Memory B cell (primary cell): ENCODE results near the gene CLEC16A.
"Not testable (repeated sequence)": the region's sequence is repeated elsewhere in the genome, so short reads cannot be mapped to it uniquely, and the experiment has no call there.

Source experiments
- ATAC-seq: fragments of 150-1000 bp; cut with Tn5 transposase; 2 replicates; pipeline ENCODE4 v1.10.0; 2021; ENCODE audit warnings: low read depth, mild to moderate bottlenecking, moderate library complexity
- DNase-seq, 2 donors: peaks; one replicate each; pipeline ENCODE4 v3.0.0; 2022; ENCODE audit warnings: low spot score in 2 of 2
- H3K27ac Mint-ChIP-seq: one replicate; pipeline ENCODE4 v1.8.0; 2022; ENCODE audit warnings: mild to moderate bottlenecking, moderate library complexity, mixed read lengths
- H3K27me3 Mint-ChIP-seq: one replicate; pipeline ENCODE4 v1.8.0; 2022; ENCODE audit warnings: mixed read lengths
- H3K36me3 Mint-ChIP-seq: one replicate; pipeline ENCODE4 v1.8.0; 2022; ENCODE audit warnings: mild to moderate bottlenecking, mixed read lengths
- H3K4me1 Mint-ChIP-seq: one replicate; pipeline ENCODE4 v1.8.0; 2022; ENCODE audit warnings: mixed read lengths
- H3K4me3 Mint-ChIP-seq: one replicate; pipeline ENCODE4 v1.8.0; 2022; ENCODE audit warnings: mild to moderate bottlenecking, moderate library complexity, mixed read lengths
- H3K9me3 Mint-ChIP-seq: one replicate; pipeline ENCODE4 v1.8.0; 2022; ENCODE audit warnings: mixed read lengths

Gene CLEC16A

DNA sequence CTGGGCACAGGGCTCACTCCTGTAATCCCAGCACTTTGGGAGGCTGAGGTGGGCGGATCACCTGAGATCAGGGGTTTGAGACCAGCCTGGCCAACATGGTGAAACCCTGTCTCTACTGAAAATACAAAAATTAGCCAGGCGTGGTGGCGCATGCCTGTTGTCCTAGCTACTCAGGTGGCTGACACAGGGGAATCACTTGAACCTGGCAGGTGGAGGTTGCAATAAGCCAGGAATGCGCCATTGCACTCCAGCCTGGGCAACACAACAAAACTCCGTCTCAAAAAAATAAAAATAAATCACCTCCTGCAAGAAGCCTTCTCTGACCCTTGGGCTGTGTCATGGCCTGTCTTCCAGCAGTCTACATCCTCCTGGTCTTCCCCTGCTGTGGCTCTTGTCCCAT is 158.9 kb downstream of the CLEC16A start:
- Mint-ChIP-seq H3K4me1 (peaks cover 28% of the 10 kb centered on the region), H3K36me3 (peaks cover 12% of the 10 kb centered on the region)
- not testable (repeated sequence) for H3K4me3 Mint-ChIP-seq, H3K27me3 Mint-ChIP-seq, DNase-seq, H3K9me3 Mint-ChIP-seq, H3K27ac Mint-ChIP-seq, ATAC-seq

GRCh38 chr16:11104168-11105037 is 160.0 kb downstream of the CLEC16A start:
- peaks cover 8% of the 10 kb centered on the region for H3K36me3 Mint-ChIP-seq
- no peaks in the 10 kb centered on the region for H3K9me3 Mint-ChIP-seq
- peaks cover 28% of the 10 kb centered on the region for H3K4me1 Mint-ChIP-seq
- H3K4me3 Mint-ChIP-seq: peak overlapping the region; percentile 41
- DNase-seq (no peak), ATAC-seq (no peak)
- no peaks in the 10 kb centered on the region for H3K27me3 Mint-ChIP-seq
- H3K27ac Mint-ChIP-seq: peak overlapping the region; percentile 78

DNA sequence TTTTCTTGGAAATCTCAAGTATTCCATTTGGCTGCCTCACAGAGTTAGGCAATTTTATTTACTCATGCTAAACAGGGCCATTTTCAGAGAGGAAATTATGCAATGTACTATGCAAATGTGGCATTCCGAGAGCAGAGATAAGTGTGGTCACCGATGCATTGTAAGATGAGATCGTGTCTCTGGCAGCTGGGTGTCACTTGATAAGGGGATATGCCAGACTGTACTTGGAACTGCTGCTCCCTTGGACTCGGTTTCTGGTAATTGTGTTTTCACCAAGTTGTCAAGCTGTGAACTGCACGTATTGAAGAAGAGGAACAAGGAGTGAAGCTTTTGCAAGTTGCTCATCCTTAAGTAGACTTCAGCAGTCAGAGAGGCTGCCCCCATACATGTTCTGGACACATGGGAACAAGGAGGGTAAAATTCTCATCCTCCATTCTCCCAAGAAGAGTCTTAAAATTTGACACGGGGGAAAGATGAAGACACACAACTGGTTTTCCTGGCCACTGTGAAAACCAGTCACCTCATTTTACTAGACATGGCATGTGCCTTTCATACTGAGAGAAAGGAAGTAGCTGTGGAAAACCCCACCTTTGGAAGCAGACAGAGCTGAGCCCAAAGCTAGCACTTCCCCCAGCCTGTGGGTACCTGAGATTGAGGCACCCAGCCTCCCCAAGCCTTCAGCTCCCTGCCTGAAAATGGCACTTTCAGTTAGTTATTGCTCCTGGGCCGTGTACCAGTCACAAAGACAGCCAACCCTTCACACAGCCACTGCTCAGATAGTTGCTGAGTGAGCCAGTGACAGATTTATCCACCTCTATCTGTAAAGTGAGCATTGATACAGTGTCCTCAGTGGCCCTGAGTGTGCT is 160.9 kb downstream of the CLEC16A start:
- Mint-ChIP-seq H3K4me1 (peaks cover 19% of the 10 kb centered on the region), H3K27me3 (no peaks in the 10 kb centered on the region), H3K4me3 (peak overlapping the region; percentile 41), H3K9me3 (no peaks in the 10 kb centered on the region), H3K36me3 (peaks cover 8% of the 10 kb centered on the region), H3K27ac (peak overlapping the region; percentile 78)
- DNase-seq (peak; percentile 27 to 38), ATAC-seq (peak; percentile 88)

- H3K27ac Mint-ChIP-seq: no peak overlapping the region
- H3K4me3 Mint-ChIP-seq: no peak overlapping the region
- H3K27me3 Mint-ChIP-seq: no peaks in the 10 kb centered on the region
- DNase-seq (no peak), ATAC-seq (no peak)
- H3K36me3 Mint-ChIP-seq: peaks cover 10% of the 10 kb centered on the region
- peaks cover 16% of the 10 kb centered on the region for H3K4me1 Mint-ChIP-seq
- no peaks in the 10 kb centered on the region for H3K9me3 Mint-ChIP-seq
Measured at GRCh38 chr16:11106726-11107125, 162.4 kb downstream of the CLEC16A start.

GRCh38 chr16:11107780-11108465 is 163.6 kb downstream of the CLEC16A start:
- no peak for ATAC-seq

DNA sequence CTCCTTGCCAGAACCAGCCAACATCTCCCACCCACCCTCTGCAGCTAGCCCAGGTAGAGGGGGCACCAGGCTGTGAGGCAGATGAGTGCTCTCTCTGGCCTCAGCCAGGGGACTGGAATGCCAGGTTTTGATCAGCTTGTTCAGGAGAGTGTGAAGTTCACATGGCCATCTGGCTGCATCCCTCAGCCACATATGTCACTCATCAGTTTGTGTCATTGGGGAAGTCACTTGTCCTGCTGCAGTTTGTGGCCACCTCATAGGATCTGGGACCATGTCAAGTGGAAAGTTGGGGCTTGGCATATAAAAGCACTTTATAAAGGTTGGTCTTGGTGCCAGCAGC is 164.1 kb downstream of the CLEC16A start:
- Mint-ChIP-seq H3K27ac (no peak overlapping the region), H3K36me3 (peaks cover 10% of the 10 kb centered on the region), H3K27me3 (no peaks in the 10 kb centered on the region), H3K4me3 (no peak overlapping the region), H3K9me3 (no peaks in the 10 kb centered on the region), H3K4me1 (peaks cover 16% of the 10 kb centered on the region)
- no peak for DNase-seq
- ATAC-seq: no peak

More at GRCh38 chr16:11107780-11108465, 163.6 kb downstream of the CLEC16A start:
- DNase-seq: no peak
- H3K36me3 Mint-ChIP-seq: peaks cover 10% of the 10 kb centered on the region
- no peaks in the 10 kb centered on the region for H3K9me3 Mint-ChIP-seq
- no peaks in the 10 kb centered on the region for H3K27me3 Mint-ChIP-seq
- H3K4me3 Mint-ChIP-seq: no peak overlapping the region
- H3K27ac Mint-ChIP-seq: no peak overlapping the region
- peaks cover 16% of the 10 kb centered on the region for H3K4me1 Mint-ChIP-seq

DNA sequence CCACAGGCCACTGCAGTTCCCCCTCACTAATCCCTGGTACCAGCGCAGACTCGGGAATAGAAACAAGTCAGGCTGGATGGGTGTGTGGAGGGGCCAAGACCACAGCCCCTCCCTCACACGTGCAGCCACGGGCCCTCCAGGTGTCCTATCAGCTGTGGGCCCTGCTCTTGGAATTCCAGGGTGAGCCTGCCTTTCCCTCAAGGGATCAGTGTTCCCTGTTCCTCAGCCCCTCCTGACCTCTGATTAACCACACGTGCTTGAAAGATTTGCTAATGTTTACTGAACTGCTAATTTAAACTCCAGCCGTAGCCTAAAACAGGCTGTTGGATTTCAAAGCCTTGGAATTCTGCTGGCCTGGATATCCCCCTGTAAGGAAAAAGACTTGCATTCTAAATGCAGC is 165.2 kb downstream of the CLEC16A start:
- H3K4me3 Mint-ChIP-seq: no peak overlapping the region
- H3K27me3 Mint-ChIP-seq: no peaks in the 10 kb centered on the region
- DNase-seq: no peak
- peaks cover 12% of the 10 kb centered on the region for H3K4me1 Mint-ChIP-seq
- H3K27ac Mint-ChIP-seq: no peak overlapping the region
- no peaks in the 10 kb centered on the region for H3K9me3 Mint-ChIP-seq
- H3K36me3 Mint-ChIP-seq: peaks cover 10% of the 10 kb centered on the region
- ATAC-seq: no peak

DNA sequence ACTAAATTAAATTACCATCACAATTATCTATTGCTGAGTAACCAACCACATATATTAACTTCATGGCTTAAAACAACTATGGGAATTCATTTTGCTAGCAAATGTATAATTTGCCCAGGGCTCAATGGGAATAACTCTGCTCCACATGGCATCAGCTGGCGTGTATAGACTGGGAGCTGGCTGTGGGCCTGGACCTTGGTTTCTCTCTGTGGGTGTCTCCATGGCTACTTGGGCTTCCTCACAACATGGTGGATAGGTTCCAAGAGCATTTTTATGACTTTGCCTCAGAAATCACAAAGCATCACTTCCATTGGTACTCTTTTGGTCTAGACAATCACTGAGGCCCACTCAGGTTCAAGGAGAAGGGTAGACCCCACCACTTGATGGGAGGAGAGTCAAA is 166.8 kb downstream of the CLEC16A start:
- ATAC-seq: no peak
- Mint-ChIP-seq H3K9me3 (no peaks in the 10 kb centered on the region), H3K4me1 (peaks cover 3% of the 10 kb centered on the region), H3K27me3 (no peaks in the 10 kb centered on the region), H3K4me3 (no peak overlapping the region), H3K27ac (no peak overlapping the region), H3K36me3 (peaks cover 14% of the 10 kb centered on the region)
- no peak for DNase-seq

DNA sequence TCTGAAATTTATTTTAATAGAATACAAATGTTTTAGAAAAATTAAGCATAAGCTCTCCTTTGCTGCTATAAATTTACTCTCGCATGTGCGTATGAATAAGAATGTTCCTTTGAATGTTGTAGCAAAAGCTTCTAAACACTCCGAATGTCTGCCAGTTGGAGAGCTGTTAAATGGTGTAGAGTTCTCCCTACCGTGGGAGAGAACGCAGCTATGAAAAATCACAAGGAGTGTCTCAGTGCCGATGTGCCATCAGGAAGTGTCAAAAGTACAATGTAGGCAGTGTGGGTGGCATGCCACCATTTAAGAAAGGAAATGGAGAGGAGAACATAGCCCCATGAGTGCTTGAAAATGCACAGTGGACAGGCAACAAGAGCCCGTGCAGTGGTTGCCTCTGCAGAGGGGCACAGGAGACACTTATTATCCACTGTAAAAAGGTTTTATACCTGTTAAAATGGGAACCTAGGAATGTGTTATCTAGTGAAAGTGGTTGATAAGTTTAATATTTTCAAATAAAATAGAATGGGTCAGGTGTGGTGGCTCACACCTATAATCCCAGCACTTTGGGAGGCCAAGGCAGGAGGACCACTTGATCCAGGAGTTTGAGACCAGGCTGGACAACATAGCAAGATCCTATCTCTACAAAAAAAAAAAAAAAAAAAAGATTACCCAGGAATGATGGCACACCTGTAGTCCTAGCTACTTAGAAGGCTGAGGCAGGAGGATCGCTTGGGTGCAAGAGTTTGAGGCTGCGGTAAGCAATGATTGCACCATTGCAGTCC is 167.7 kb downstream of the CLEC16A start:
- ATAC-seq (no peak), DNase-seq (no peak)
- Mint-ChIP-seq H3K36me3 (peaks cover 16% of the 10 kb centered on the region), H3K4me1 (peaks cover 3% of the 10 kb centered on the region), H3K4me3 (no peak overlapping the region), H3K27me3 (no peaks in the 10 kb centered on the region), H3K9me3 (no peaks in the 10 kb centered on the region), H3K27ac (no peak overlapping the region)

GRCh38 chr16:11112723-11113348 is 168.5 kb downstream of the CLEC16A start:
- H3K4me1 Mint-ChIP-seq: peaks cover 6% of the 10 kb centered on the region
- H3K36me3 Mint-ChIP-seq: peaks cover 16% of the 10 kb centered on the region
- ATAC-seq: no peak

DNA sequence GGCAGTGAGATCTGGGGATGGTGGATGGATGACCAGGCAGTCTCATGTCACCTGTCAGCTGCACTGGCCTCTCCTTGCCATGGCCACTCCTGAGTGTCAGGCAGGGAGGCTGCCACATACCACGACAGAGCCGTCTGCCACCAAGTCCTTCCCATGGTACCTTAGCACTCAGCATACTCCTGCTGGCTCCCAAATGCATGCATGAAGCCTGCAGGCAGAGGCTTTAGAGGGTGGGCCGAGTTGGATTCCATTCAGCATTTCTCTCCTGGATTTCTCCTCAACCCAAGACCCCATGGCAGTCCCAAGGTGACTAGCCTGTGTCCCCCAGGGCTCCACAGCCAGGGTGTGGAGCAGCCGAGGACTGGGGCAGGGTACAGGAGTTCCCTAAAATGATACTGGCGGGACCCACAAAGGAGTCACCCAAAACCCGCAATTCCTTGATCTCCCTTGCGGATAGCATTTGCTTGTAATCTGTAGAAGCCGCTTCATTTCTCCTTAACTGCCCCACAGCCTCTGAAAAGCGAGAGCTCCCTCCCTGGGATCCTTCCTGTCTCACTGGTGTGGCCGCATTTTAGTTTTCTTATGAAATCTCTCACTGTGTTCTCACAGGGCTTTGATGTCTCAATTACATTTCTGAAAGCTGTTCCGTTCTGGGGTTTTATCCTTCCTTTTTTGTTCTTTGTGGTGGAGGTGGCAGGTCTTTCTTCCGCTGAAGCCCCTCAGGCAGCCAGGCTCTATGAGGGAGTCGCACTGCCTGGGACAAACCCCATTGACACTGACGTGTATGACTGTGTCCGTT is 170.2 kb downstream of the CLEC16A start:
- no peak overlapping the region for H3K27ac Mint-ChIP-seq

More at GRCh38 chr16:11112723-11113348, 168.5 kb downstream of the CLEC16A start:
- H3K27me3 Mint-ChIP-seq: no peaks in the 10 kb centered on the region
- no peak overlapping the region for H3K27ac Mint-ChIP-seq
- no peaks in the 10 kb centered on the region for H3K9me3 Mint-ChIP-seq
- DNase-seq: no peak
- no peak overlapping the region for H3K4me3 Mint-ChIP-seq

GRCh38 chr16:11117576-11118211 is 173.3 kb downstream of the CLEC16A start:
- H3K4me3 Mint-ChIP-seq: no peak overlapping the region
- ATAC-seq: no peak
- no peak for DNase-seq
- H3K27me3 Mint-ChIP-seq: no peaks in the 10 kb centered on the region
- no peaks in the 10 kb centered on the region for H3K9me3 Mint-ChIP-seq
- H3K4me1 Mint-ChIP-seq: peaks cover 10% of the 10 kb centered on the region
- H3K36me3 Mint-ChIP-seq: peaks cover 26% of the 10 kb centered on the region
- peak overlapping the region; percentile 61 for H3K27ac Mint-ChIP-seq

More for the DNA sequence above, 170.2 kb downstream of the CLEC16A start:
- Mint-ChIP-seq H3K36me3 (peaks cover 20% of the 10 kb centered on the region), H3K27me3 (no peaks in the 10 kb centered on the region), H3K9me3 (no peaks in the 10 kb centered on the region), H3K4me1 (peaks cover 10% of the 10 kb centered on the region), H3K4me3 (no peak overlapping the region)
- DNase-seq: no peak
- no peak for ATAC-seq
